ENCODE results near the gene HDAC8.
"Not testable (repeated sequence)": the region's sequence is repeated elsewhere in the genome, so short reads cannot be mapped to it uniquely, and the experiment has no call there.

Gene HDAC8

GRCh38 chrX:72532366-72532765 lies 40.3 kb downstream of the HDAC8 start:
- DNase-seq, result no peak

- no peak for DNase-seq
Observed at GRCh38 chrX:72526534-72527508, 45.8 kb downstream of the HDAC8 start.

GRCh38 chrX:72498782-72499181 lies 73.9 kb downstream of the HDAC8 start:
- DNase-seq, result no peak

- no peak for DNase-seq
Observed at GRCh38 chrX:72495046-72495445, 77.6 kb downstream of the HDAC8 start.

GRCh38 chrX:72492499-72492898 lies 80.1 kb downstream of the HDAC8 start:
- no peak for DNase-seq

- DNase-seq, result not testable (repeated sequence)
Observed at GRCh38 chrX:72490221-72490620, 82.4 kb downstream of the HDAC8 start.

GRCh38 chrX:72487661-72488060 lies 85.0 kb downstream of the HDAC8 start:
- DNase-seq, result no peak

GRCh38 chrX:72479324-72480274 lies 93.0 kb downstream of the HDAC8 start:
- DNase-seq, result no peak

GRCh38 chrX:72478853-72479252 lies 93.8 kb downstream of the HDAC8 start:
- DNase-seq, result no peak

- no peak for DNase-seq
Observed at GRCh38 chrX:72478351-72478750, 94.3 kb downstream of the HDAC8 start.

- no peak for DNase-seq
Observed at GRCh38 chrX:72477781-72478181, 94.9 kb downstream of the HDAC8 start.

GRCh38 chrX:72477376-72477775 lies 95.3 kb downstream of the HDAC8 start:
- DNase-seq, result no peak

GRCh38 chrX:72475952-72476668 lies 96.5 kb downstream of the HDAC8 start:
- no peak for DNase-seq

- DNase-seq, result no peak
Observed at GRCh38 chrX:72475338-72475737, 97.3 kb downstream of the HDAC8 start.

- DNase-seq, result no peak
Observed at GRCh38 chrX:72470532-72471223, 102.0 kb downstream of the HDAC8 start.

GRCh38 chrX:72470117-72470516 lies 102.5 kb downstream of the HDAC8 start:
- DNase-seq, result no peak

- no peak for DNase-seq
Observed at GRCh38 chrX:72468607-72469006, 104.0 kb downstream of the HDAC8 start.

- no peak for DNase-seq
Observed at GRCh38 chrX:72467135-72467534, 105.5 kb downstream of the HDAC8 start.

GRCh38 chrX:72466493-72466892 lies 106.2 kb downstream of the HDAC8 start:
- no peak for DNase-seq

- no peak for DNase-seq
Observed at GRCh38 chrX:72465889-72466288, 106.8 kb downstream of the HDAC8 start.

- no peak for DNase-seq
Observed at GRCh38 chrX:72461766-72462165, 110.9 kb downstream of the HDAC8 start.

GRCh38 chrX:72461288-72461687 lies 111.4 kb downstream of the HDAC8 start:
- no peak for DNase-seq

All from activated effector memory CD4-positive, alpha-beta T cell treated with anti-CD3 and anti-CD28 coated beads, Interleukin-2, amount 50 U/mL, for 16 hours (primary cell).